Fibroblast of pulmonary artery (primary cell): ENCODE data around the gene HELT.

ENCODE experiments used
- DNase-seq: peaks from one replicate; pipeline ENCODE4 v3.0.0-alpha.2; 2010; ENCODE audit warnings: low read depth
- H3K4me3 ChIP-seq: replicated peaks from 2 replicates; pipeline ENCODE4 v1.5.1; 2011; ENCODE audit warnings: low read depth, mild to moderate bottlenecking, control low read depth, low read length, moderate library complexity
- CTCF ChIP-seq: IDR thresholded peaks from 2 replicates; pipeline ENCODE4 v1.5.1; 2011; ENCODE audit warnings: mild to moderate bottlenecking, control low read depth, low read length, inconsistent platforms; ENCODE audit errors: missing control alignments

The HELT gene

GRCh38 chr4:185062606-185063005, 44.3 kb downstream of the HELT start:
- no peak for TF ChIP-seq CTCF
- no peak overlapping the region for H3K4me3 ChIP-seq

GRCh38 chr4:185066179-185066578, 47.9 kb downstream of the HELT start:
- no peak overlapping the region for H3K4me3 ChIP-seq
- no peak for TF ChIP-seq CTCF
- no peak for DNase-seq

More at GRCh38 chr4:185062606-185063005, 44.3 kb downstream of the HELT start:
- DNase-seq: no peak

- H3K4me3 ChIP-seq: no peak overlapping the region
- no peak for DNase-seq
- TF ChIP-seq CTCF: no peak
These were observed 50.5 kb downstream of the HELT start for GRCh38 chr4:185068837-185069236.
